AG04449 (cell line): ENCODE data around the gene HEXA.
"Not testable (repeated sequence)": the region's sequence is repeated elsewhere in the genome, so short reads cannot be mapped to it uniquely, and the experiment has no call there.

ENCODE experiments used
- CTCF ChIA-PET: fragments of 350-600 bp; formaldehyde crosslinking; extraction: SDS; loops from one replicate; lab custom pipeline; 2021; ENCODE audit warnings: antibody characterized with exemption; lab: Yijun Ruan, JAX
- POLR2A ChIA-PET: fragments of 400-600, 350-600 bp; formaldehyde crosslinking; extraction: SDS; loops from one replicate; lab custom pipeline; 2020; ENCODE audit warnings: antibody characterized with exemption, inconsistent platforms; lab: Yijun Ruan, JAX
- DNase-seq: peaks from one replicate; pipeline ENCODE4 v3.0.0-alpha.2; 2010; ENCODE audit warnings: low read depth, low spot score
- H3K4me3 ChIP-seq: 2 replicates; pipeline ENCODE4 v1.5.1; 2011; ENCODE audit warnings: low read depth, mild to moderate bottlenecking, control low read depth, low read length
- CTCF ChIP-seq: IDR thresholded peaks from one replicate; pipeline ENCODE4 v1.5.1; 2011; ENCODE audit warnings: mild to moderate bottlenecking, moderate library complexity, low read length, control low read depth, inconsistent platforms; ENCODE audit not compliant: insufficient read depth; ENCODE audit errors: missing control alignments

HEXA gene

GRCh38 chr15:72398648-72399047, 22.8 kb upstream of the HEXA start:
- DNase-seq: no peak
- no peak overlapping the region for H3K4me3 ChIP-seq
- CTCF ChIA-PET: no interaction called here
- no peak for TF ChIP-seq CTCF
- POLR2A ChIA-PET: no interaction called here

GRCh38 chr15:72397796-72398588, 22.2 kb upstream of the HEXA start, which contains the start of gene TMEM202:
TMEM202 (plus strand) TSS chr15:72398305; CDS start chr15:72398327, 22 bp downstream.
- DNase-seq: no peak
- ChIA-PET POLR2A (no interaction called here), CTCF (no interaction called here)
- no peak within 1 kb of the TSS for H3K4me3 ChIP-seq
- no peak for TF ChIP-seq CTCF

GRCh38 chr15:72396331-72396730, 20.5 kb upstream of the HEXA start:
- H3K4me3 ChIP-seq, POLR2A ChIA-PET, DNase-seq, CTCF ChIA-PET: not testable (repeated sequence)

- POLR2A ChIA-PET: no interaction called here
- TF ChIP-seq CTCF: no peak
- DNase-seq: no peak
- CTCF ChIA-PET: no interaction called here
- H3K4me3 ChIP-seq: no peak overlapping the region
Measured at GRCh38 chr15:72389231-72389630, 13.4 kb upstream of the HEXA start.

- ChIA-PET POLR2A (no interaction called here), CTCF (no interaction called here)
- no peak for DNase-seq
- TF ChIP-seq CTCF: no peak
- no peak overlapping the region for H3K4me3 ChIP-seq
Measured at GRCh38 chr15:72387741-72388140, 11.9 kb upstream of the HEXA start.

GRCh38 chr15:72382146-72382545, 6.3 kb upstream of the HEXA start:
- no peak for TF ChIP-seq CTCF
- no peak overlapping the region for H3K4me3 ChIP-seq
- ChIA-PET CTCF (no interaction called here), POLR2A (no interaction called here)
- no peak for DNase-seq

- no peak for DNase-seq
- no peak overlapping the region for H3K4me3 ChIP-seq
- no peak for TF ChIP-seq CTCF
- POLR2A ChIA-PET: interaction anchor here (0.7 kb wide), 1 partner anchor 300 kb away, joined by 3 read pairs; no protein-coding TSS in a partner anchor
- CTCF ChIA-PET: no interaction called here
Measured at GRCh38 chr15:72380743-72381142, 4.9 kb upstream of the HEXA start.
